VCaP (cell line): ENCODE data around the gene P2RY14.

Experiments
- H3K27ac ChIP-seq: fragments of 450-650 bp; 2 replicates; pipeline ENCODE4 v1.5.1; 2017
- TF ChIP-seq, protein P1 (sequence below): fragments of 450-650 bp; conservative IDR thresholded peaks from 2 replicates; pipeline ENCODE4 v1.5.1; 2017; ENCODE audit warnings: mild to moderate bottlenecking, moderate library complexity

P2RY14 gene

DNA sequence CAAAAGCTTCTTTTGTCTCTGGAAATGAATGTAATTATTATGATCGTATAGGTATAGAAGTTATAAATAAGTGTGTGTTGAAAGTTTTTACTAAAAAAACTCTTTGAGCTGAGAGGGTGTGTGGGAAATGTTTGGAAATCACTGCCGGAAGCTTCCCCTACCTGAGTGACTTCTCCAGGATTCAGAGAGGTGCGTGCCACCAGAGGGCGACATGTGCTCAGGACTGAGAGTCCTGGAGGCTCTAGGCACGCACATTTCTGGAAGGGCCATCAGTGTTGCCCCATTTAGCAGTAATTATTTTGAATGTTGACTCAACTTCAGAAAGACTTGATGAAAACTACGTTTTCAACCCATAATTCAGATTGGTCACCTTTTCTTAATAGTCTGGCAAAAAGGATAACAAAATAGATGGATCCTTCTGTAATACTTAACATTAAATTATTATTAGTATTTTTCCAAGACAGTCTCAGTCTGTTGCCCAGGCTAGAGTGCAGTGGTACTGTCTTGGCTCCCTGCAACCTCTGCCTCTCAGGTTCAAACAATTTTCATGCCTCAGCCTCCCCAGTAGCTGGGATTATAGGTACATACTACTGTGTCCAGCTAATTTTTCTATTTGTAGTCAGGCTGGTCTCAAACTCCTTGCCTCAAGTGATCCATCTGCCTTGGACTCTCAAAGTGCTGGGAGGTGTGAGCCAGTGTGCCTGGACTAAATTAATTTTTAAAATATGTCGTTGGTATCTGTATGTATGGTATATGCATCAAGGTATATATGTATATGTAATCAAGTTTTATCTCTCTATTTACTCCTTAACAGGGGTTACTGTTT is 109.9 kb downstream of the P2RY14 start:
- TF ChIP-seq, protein P1, sequence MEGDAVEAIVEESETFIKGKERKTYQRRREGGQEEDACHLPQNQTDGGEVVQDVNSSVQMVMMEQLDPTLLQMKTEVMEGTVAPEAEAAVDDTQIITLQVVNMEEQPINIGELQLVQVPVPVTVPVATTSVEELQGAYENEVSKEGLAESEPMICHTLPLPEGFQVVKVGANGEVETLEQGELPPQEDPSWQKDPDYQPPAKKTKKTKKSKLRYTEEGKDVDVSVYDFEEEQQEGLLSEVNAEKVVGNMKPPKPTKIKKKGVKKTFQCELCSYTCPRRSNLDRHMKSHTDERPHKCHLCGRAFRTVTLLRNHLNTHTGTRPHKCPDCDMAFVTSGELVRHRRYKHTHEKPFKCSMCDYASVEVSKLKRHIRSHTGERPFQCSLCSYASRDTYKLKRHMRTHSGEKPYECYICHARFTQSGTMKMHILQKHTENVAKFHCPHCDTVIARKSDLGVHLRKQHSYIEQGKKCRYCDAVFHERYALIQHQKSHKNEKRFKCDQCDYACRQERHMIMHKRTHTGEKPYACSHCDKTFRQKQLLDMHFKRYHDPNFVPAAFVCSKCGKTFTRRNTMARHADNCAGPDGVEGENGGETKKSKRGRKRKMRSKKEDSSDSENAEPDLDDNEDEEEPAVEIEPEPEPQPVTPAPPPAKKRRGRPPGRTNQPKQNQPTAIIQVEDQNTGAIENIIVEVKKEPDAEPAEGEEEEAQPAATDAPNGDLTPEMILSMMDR: peak; percentile 92
- no peak overlapping the region for H3K27ac ChIP-seq

DNA sequence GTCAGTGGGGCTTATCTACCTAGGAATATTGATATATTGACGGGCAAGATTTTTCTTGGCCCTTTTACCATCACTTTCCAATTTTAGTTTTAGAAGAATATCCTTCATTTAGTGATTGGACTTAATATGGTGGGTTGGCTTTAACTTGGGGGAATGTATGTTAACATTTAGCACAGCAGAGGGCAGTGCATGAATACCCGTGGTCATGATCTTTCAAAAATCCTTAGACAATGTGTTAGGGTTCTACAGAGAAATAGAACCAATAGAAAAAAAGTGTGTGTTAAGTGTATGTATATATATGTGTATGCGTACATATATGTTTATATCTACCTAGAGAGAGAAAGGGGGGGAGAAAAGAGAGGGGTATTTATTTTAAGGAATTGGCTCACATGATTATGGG is 112.2 kb downstream of the P2RY14 start:
- TF ChIP-seq, protein P1: peak; percentile 31
- H3K27ac ChIP-seq: no peak overlapping the region

DNA sequence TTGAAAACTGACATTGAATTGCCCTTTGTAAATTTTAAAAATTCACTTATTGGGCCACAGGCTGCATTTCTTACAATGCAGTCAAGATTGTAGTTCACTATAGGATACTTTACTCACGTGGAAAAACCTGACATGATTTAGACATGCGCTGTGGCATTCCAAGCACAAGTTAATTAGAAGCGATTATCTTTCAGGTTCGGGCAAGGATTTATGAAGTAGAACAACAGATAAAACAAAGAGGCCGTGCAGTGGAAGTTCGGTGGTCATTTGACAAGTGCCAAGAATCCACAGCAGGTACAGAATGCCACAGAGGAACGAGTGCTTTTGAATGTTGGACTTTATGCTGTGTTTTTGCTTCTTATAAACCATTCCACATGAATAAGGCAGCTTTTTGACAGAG is 113.1 kb downstream of the P2RY14 start:
- TF ChIP-seq, protein P1: no peak
- no peak overlapping the region for H3K27ac ChIP-seq
